ENCODE measurements around the gene ZNF12. TPM values are rescaled to one million over a fixed set of nuclear protein-coding genes. Genes with fewer than 3 reads are reported as not detected.
A peak's percentile ranks its signal among the peaks of the same experiment; 100 is the strongest.

Gene ZNF12
- total and polyA plus RNA-seq, 10 donors: 9.7 to 43.2 (median 29.8) TPM

- Histone ChIP-seq H3K4me1 (peaks cover 0 to 3% (median 0%) of the 10 kb centered on the region in 6 donors), H3K36me3 (peaks cover 2 to 100% (median 98%) of the 10 kb centered on the region in 6 donors), H3K9me3 (peaks cover 0 to 12% (median 4%) of the 10 kb centered on the region in 8 donors), H3K27ac (no peak overlapping the region), H3K27me3 (replicated peaks in 1 of 7) (no peaks in the 10 kb centered on the region), H3K4me3 (no peak overlapping the region)
- no peak for TF ChIP-seq POLR2AphosphoS5 (IDR thresholded peaks at IDR 0.05)
- no peak for TF ChIP-seq POLR2A (IDR thresholded peaks at IDR 0.05)
- TF ChIP-seq CTCF (IDR thresholded peaks at IDR 0.05 in 8 of 11, conservative IDR thresholded peaks at IDR 0.05 in 3 of 11): no peak
- 82 to 93% (median 89%) methylated on average over 4 to 8 of the region's 8 CpGs for WGBS, 5 donors
- intact Hi-C loops (cut with DNase I; ENCODE audit: low total_unique reads): no loop called here
- peak; percentile 53 for DNase-seq
Measured at GRCh38 chr7:6646465-6646864, 60.3 kb downstream of the ZNF12 start.

DNA sequence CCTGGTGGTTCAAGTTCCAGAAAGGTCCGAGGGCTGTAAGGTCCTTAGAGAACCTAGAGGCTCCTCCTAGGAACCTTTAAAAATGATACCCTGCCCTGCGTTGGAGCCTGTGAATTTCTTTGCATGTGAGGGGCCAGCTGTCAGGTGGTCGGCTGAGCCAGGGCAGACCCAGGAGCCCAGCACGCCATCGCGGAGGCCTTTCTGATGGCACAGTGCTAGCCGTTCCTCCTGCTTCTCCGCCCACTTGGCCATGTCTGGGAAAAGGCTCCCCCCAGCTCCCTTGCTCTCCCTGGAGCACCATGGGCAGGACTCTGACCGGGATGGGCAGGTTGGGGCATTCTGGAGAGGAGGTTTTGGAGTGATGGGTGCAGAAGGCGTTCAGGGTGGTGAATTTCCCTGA lies 62.0 kb downstream of the ZNF12 start:
- 92 to 99% (median 96%) methylated on average over 4 to 10 of the region's 10 CpGs for WGBS, 5 donors
- Histone ChIP-seq H3K4me1 (peaks cover 0 to 20% (median 3%) of the 10 kb centered on the region in 6 donors), H3K4me3 (no peak overlapping the region), H3K9me3 (no peaks in the 10 kb centered on the region), H3K27me3 (replicated peaks in 1 of 7) (no peaks in the 10 kb centered on the region), H3K27ac (no peak overlapping the region), H3K36me3 (peaks cover 2 to 100% (median 88%) of the 10 kb centered on the region in 6 donors)
- intact Hi-C loops (cut with DNase I; ENCODE audit: low total_unique reads): no loop called here
- no peak for TF ChIP-seq POLR2A (IDR thresholded peaks at IDR 0.05)
- TF ChIP-seq POLR2AphosphoS5 (IDR thresholded peaks at IDR 0.05): no peak
- TF ChIP-seq CTCF (IDR thresholded peaks at IDR 0.05 in 8 of 11, conservative IDR thresholded peaks at IDR 0.05 in 3 of 11): no peak
- no peak for DNase-seq

- WGBS, 5 donors: 93 to 97% (median 95%) methylated on average over 19 to 21 of the region's 21 CpGs
- no peaks in the 10 kb centered on the region for H3K9me3 ChIP-seq
- no peak overlapping the region for H3K27ac ChIP-seq
- H3K27me3 ChIP-seq (replicated peaks in 1 of 7): no peaks in the 10 kb centered on the region
- peaks cover 2 to 100% (median 82%) of the 10 kb centered on the region in 6 donors for H3K36me3 ChIP-seq
- TF ChIP-seq POLR2A (IDR thresholded peaks at IDR 0.05) (no peak), POLR2AphosphoS5 (IDR thresholded peaks at IDR 0.05) (no peak), CTCF (IDR thresholded peaks at IDR 0.05 in 8 of 11, conservative IDR thresholded peaks at IDR 0.05 in 3 of 11) (no peak)
- H3K4me1 ChIP-seq: peaks cover 0 to 27% (median 6%) of the 10 kb centered on the region in 6 donors
- H3K4me3 ChIP-seq: no peak overlapping the region
- DNase-seq: no peak
- intact Hi-C loops (cut with DNase I; ENCODE audit: low total_unique reads): no loop called here
Measured at GRCh38 chr7:6643915-6644625, 62.7 kb downstream of the ZNF12 start.

GRCh38 chr7:6642861-6643640 lies 63.7 kb downstream of the ZNF12 start:
- Histone ChIP-seq H3K27me3 (replicated peaks in 1 of 7) (no peaks in the 10 kb centered on the region), H3K27ac (no peak overlapping the region), H3K36me3 (peaks cover 2 to 93% (median 72%) of the 10 kb centered on the region in 6 donors), H3K9me3 (no peaks in the 10 kb centered on the region), H3K4me1 (peaks cover 9 to 37% (median 16%) of the 10 kb centered on the region in 6 donors), H3K4me3 (no peak overlapping the region)
- no peak for DNase-seq
- TF ChIP-seq POLR2A (IDR thresholded peaks at IDR 0.05) (no peak), POLR2AphosphoS5 (IDR thresholded peaks at IDR 0.05) (no peak)
- 87 to 96% (median 92%) methylated on average over 10 to 22 of the region's 22 CpGs for WGBS, 5 donors
- intact Hi-C loops (cut with DNase I; ENCODE audit: low total_unique reads): no loop called here

All from spleen (tissue), 11 donors.